ENCODE results near the gene TRAF7. TPM values are rescaled to one million over a fixed set of nuclear protein-coding genes. Genes with fewer than 3 reads are reported as not detected.
A peak's percentile ranks its signal among the peaks of the same experiment; 100 is the strongest.

Gene TRAF7
- total RNA-seq, 4 donors from 2014 or later, result 51.2 to 120 (median 79.3) TPM

DNA sequence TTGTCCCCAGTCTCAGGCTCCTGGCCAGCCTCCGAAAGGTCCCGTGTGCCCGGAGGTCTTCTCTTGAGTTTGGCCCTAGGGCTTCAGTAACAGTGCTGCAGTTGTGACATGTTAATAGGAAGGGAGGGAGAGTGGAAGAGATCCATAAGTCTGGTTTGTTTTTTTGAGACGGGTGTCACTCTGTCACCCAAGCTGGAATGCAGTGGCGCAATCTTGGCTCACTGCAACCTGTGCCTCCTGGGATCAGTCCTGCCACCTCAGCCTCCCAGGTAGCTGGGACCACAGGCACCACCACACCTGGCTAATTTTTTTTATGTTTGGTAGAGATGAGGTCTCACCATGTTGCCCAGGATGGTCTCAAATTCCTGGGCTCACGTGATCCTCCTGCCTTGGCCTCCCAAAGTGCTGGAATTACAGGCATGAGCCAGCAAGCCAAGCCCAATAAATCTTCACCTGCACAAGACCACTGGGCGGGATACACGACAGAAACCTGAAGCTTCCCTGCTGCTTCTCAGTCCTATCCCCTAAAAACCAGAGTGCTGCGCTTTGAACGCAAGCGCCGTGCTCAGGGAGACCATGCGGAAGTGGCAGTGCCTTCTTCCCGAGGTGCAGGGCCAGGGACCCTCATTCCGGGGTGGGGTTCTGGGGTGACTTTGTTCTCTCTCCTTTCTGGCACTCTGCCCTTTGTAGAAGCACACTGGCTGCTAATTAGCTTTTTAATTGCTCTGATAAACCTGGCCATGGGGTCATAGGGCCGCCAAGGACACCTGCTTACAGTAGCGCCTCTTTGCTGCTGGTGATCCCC, 10.9 kb downstream of the TRAF7 start:
- H3K9me3 ChIP-seq, result no peaks in the 10 kb centered on the region
- H3K27me3 ChIP-seq, result no peaks in the 10 kb centered on the region
- DNase-seq, result peak in 1 of 3 donors; percentile 73
- peaks cover 0 to 56% (median 10%) of the 10 kb centered on the region in 4 donors for H3K4me1 ChIP-seq
- peak overlapping the region in 2 of 4 donors; percentile 38 to 43 for H3K27ac ChIP-seq
- H3K36me3 ChIP-seq, result peaks cover 0 to 37% (median 0%) of the 10 kb centered on the region in 3 donors
- TF ChIP-seq POLR2A (IDR thresholded peaks at IDR 0.05), result no peak
- TF ChIP-seq, protein P1, sequence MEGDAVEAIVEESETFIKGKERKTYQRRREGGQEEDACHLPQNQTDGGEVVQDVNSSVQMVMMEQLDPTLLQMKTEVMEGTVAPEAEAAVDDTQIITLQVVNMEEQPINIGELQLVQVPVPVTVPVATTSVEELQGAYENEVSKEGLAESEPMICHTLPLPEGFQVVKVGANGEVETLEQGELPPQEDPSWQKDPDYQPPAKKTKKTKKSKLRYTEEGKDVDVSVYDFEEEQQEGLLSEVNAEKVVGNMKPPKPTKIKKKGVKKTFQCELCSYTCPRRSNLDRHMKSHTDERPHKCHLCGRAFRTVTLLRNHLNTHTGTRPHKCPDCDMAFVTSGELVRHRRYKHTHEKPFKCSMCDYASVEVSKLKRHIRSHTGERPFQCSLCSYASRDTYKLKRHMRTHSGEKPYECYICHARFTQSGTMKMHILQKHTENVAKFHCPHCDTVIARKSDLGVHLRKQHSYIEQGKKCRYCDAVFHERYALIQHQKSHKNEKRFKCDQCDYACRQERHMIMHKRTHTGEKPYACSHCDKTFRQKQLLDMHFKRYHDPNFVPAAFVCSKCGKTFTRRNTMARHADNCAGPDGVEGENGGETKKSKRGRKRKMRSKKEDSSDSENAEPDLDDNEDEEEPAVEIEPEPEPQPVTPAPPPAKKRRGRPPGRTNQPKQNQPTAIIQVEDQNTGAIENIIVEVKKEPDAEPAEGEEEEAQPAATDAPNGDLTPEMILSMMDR (IDR thresholded peaks at IDR 0.05), result no peak
- no peak overlapping the region for H3K4me3 ChIP-seq

DNA sequence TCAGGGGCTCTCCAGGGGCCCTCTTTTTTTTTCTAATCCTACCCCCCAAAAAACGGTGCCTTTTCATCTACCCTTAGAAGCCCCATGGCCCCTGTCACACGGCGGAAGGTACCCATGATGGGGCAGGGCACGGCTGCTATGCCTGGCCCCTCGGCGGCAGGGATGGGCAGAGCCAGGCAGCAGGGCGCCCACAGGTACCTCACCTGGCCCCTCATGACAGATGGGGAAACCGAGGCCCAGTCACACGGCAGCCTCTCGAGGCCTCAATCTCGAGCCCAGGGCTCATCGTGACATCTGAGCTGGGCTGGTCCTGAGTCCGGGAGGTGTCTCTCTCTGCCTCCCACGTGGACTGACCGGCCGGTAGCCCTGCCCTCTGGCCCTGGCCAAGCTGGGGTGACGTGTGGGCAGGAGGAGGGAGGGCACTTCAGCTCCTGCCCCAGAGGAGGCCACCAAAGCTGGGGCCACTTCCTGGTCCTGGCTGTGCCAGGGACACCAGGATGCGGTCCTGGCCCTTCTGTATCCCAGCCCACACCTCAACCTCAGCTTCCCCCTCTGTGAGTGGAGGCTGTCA, 11.6 kb downstream of the TRAF7 start:
- no peak for DNase-seq
- Histone ChIP-seq H3K36me3 (peaks cover 0 to 44% (median 0%) of the 10 kb centered on the region in 3 donors), H3K27ac (no peak overlapping the region)

DNA sequence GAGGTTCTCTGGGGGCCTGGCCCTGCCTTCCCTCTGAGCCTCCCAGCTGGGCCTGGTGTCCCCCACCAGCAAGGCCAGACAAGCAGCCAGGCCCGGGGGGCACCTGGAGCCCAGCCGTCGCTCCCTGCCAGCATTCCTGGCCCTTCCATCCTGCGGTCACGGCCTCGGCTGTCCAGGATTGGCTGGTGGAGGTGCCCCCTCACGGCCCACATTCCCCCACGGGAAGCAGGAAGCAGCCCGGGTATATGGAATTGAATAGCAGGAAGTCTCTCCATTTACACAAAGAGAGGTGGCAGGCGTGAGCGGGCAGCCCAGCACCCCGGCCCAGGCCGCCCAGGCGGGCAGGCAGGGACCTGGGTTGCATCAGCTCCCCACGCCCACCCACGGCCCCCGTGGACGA, 14.5 kb downstream of the TRAF7 start:
- Histone ChIP-seq H3K36me3 (peaks cover 0 to 73% (median 0%) of the 10 kb centered on the region in 3 donors), H3K9me3 (no peaks in the 10 kb centered on the region), H3K27ac (peak overlapping the region in 2 of 4 donors; percentile 52), H3K4me3 (peak overlapping the region in 2 of 4 donors; percentile 24 to 26), H3K27me3 (no peaks in the 10 kb centered on the region), H3K4me1 (peaks cover 0 to 35% (median 4%) of the 10 kb centered on the region in 4 donors)
- TF ChIP-seq, protein P1 (IDR thresholded peaks at IDR 0.05), result no peak
- TF ChIP-seq POLR2A (IDR thresholded peaks at IDR 0.05), result no peak
- DNase-seq, result no peak

More for the DNA sequence above, 11.6 kb downstream of the TRAF7 start:
- H3K4me1 ChIP-seq, result peaks cover 0 to 56% (median 9%) of the 10 kb centered on the region in 4 donors
- H3K9me3 ChIP-seq, result no peaks in the 10 kb centered on the region
- H3K27me3 ChIP-seq, result no peaks in the 10 kb centered on the region
- H3K4me3 ChIP-seq, result no peak overlapping the region
- no peak for TF ChIP-seq POLR2A (IDR thresholded peaks at IDR 0.05)
- TF ChIP-seq, protein P1 (IDR thresholded peaks at IDR 0.05), result no peak

DNA sequence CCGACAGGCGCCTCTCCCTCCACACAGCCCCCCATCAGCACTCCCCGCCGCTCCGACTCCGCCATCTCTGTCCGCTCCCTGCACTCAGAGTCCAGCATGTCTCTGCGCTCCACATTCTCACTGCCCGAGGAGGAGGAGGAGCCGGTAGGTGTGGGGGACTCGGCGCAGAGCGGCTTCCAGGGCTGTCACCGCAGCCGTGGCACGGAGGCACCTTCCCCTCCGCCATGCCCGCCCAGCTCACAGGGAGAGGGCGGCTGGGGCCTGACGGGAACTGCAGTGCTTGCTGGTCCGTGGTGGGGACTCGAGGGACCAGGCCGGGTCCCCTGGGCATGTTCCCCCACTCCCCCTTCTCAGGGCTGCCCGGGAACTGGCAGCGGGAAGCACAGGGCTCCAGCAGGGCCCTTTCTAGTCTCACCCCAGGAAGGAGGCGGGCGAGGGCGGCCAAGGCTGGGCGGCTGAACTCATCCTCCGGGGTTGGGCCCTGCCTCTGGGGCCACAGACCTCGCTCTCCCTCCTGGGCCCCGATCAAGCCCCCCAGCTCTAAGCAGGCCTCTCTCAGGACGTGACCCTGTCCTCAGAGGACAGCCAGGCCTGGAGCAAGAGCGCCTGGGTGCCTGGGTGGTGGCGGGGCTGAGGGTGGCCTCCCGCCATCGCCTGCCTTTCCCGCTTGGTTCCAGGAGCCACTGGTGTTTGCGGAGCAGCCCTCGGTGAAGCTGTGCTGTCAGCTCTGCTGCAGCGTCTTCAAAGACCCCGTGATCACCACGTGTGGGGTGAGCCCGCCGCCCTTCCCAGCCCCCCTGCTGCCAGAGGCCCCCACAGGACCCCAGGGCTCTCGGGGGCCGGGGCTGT, 15.2 kb downstream of the TRAF7 start:
- TF ChIP-seq POLR2A (IDR thresholded peaks at IDR 0.05), result no peak
- TF ChIP-seq, protein P1 (IDR thresholded peaks at IDR 0.05), result no peak
- no peaks in the 10 kb centered on the region for H3K27me3 ChIP-seq
- peaks cover 0 to 79% (median 0%) of the 10 kb centered on the region in 3 donors for H3K36me3 ChIP-seq
- H3K9me3 ChIP-seq, result no peaks in the 10 kb centered on the region
- peak overlapping the region in 2 of 4 donors; percentile 24 to 26 for H3K4me3 ChIP-seq
- H3K27ac ChIP-seq, result peak overlapping the region in 1 of 4 donors; percentile 52
- H3K4me1 ChIP-seq, result peaks cover 0 to 34% (median 4%) of the 10 kb centered on the region in 4 donors
- no peak for DNase-seq

DNA sequence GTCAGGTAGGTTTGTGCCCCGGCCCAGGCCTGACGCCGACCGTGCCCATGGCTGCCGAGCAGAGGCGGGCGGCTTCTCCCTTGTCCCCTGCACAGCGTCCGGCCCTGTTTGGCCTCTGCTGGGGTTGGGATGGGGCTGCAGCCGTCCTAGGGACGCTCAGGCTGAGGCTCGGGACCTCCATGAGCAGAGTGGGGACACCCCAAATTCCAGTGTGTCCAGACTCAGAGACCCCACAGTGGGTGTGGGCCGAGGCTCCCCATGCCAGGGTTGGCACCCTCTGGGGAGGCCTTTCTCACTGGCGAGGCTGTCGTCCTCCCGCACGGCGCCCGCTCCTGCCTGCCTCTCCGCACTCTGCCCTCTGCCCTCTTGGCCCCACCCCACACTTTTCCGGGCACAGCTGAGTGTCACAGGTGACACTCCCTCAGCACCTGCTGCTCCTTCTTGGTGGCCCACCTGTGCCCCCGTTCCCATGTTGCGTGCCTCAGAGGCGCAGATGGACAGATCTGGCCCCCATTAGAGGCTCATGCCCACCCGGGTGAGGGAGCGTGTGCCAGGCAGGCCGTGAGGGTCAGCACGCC, 16.1 kb downstream of the TRAF7 start:
- H3K36me3 ChIP-seq, result peaks cover 0 to 83% (median 0%) of the 10 kb centered on the region in 3 donors
- no peak overlapping the region for H3K27ac ChIP-seq
- peaks cover 0 to 25% (median under 1%) of the 10 kb centered on the region in 4 donors for H3K4me1 ChIP-seq
- H3K27me3 ChIP-seq, result no peaks in the 10 kb centered on the region
- TF ChIP-seq, protein P1 (IDR thresholded peaks at IDR 0.05), result no peak
- no peak for TF ChIP-seq POLR2A (IDR thresholded peaks at IDR 0.05)
- DNase-seq, result peak in 1 of 3 donors; percentile 73
- no peak overlapping the region for H3K4me3 ChIP-seq
- H3K9me3 ChIP-seq, result no peaks in the 10 kb centered on the region

Data from Peyer's patch (tissue), 4 donors.